ENCODE measurements around the gene UBR2.

- TF ChIP-seq POLR2A (IDR thresholded peaks at IDR 0.05) = no peak
- TF ChIP-seq CTCF (IDR thresholded peaks at IDR 0.05) = no peak
Measured at GRCh38 chr6:42740725-42741124, 176.9 kb downstream of the UBR2 start.

All from lower leg skin (tissue), 3 donors.